Head of caudate nucleus (tissue), 42 donors: ENCODE data around the gene ACAA1.

ENCODE experiments used
- DNase-seq, 42 donors: peaks; one replicate each; pipeline versions ENCODE4 v3.0.0 to v3.0.0-alpha.2; 2020 to 2021; ENCODE audit warnings: mixed read lengths in 7 of 42
- intact Hi-C: fragments of 100-400 bp; cut with DNase I; formaldehyde crosslinking; loops from one replicate; pipeline ENCODE4 v1.15.0; 2022

The ACAA1 gene

DNA sequence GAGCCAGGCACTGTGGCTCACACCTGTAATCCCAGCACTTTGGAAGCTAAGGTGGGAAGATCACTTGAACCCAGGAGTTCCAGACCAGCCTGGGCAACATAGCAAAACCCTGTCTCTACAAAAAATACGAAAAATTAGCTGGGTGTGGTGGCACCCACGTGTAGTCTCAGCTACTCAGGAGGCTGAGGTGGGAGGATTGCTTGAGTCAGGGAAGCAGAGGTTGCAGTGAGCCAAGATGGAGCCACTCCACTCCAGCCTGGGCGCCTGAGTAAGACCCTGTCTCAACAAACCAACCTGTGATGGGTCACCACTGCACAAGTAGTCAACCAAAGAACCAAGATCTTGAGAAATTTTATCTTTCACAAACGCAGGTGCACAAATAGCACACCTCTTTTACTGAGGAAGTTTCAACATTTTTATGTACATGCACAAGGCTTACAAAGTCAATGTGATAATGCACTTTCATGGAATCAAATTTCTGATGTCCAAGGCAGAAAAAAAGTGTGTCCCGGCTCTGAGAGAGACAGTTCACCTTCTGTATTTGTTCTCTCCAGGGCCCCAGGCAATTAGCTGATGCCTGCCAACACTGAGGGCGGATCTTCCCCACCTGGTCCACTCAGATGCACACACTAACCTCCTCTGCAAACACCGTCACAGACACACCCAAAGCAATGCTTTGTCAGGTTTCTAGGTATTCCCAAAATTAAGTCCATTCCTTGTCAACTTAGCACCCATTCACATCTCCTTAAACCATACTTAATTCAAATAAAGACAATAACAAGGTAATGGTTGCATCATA is 12.4 kb downstream of the ACAA1 start:
- intact Hi-C loops, result no loop called here

GRCh38 chr3:38122712-38123290 is 14.1 kb downstream of the ACAA1 start:
- peak in 8 of 42 donors; percentile 7 to 31 (median 17) for DNase-seq
- intact Hi-C loops, result no loop called here

More for the DNA sequence above, 12.4 kb downstream of the ACAA1 start:
- peak in 7 of 42 donors; percentile 4 to 23 (median 13) for DNase-seq

DNA sequence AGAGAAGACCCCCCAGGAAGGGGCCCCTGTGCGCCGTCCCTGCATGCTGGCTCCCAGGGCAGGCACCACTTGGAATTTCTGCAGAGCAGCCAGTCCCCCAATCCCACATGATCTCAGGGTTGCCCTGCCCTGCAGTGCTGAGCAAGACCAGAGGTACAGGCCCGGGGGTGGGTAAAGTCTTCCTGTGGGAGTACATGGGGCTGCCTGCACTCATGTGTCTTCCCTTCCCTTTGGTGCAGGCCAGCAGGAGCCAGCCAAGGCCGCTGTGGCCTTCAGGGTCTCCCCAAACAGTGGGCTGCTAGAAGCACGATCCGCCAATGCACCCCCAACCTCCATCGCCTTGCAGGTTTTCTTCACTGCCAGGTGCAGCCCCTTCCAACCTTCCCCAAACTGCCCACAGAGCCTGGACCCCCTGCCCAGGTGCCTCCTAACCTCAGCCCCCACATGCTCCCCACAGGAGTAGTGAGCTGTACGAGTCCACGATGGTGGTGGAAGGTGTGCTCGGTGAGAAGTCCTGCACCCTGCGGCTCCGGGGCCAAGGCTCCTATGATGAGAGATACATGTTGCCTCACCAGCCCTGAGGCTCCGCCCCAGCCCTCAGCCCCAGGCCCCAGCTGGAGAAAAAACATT is 15.0 kb downstream of the ACAA1 start:
- intact Hi-C loops, result no loop called here
- peak in 9 of 42 donors; percentile 3 to 42 (median 24) for DNase-seq

DNA sequence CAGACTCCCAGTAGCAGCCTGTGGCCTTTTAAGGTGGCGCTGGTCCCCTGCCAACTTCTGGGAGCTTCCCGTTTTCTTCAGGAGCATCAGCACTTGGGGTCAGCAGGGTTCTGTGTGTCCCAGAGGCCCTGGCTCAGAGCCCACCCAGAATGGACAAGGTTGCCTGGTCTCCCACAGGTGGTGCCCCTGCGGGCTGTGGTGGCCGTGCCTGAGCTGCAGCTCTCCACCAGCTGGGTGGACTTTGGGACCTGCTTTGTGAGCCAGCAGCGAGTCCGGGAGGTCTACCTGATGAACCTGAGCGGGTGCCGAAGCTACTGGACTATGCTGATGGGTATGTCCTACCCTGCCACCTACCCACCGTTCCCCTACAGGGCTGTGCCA is 15.5 kb downstream of the ACAA1 start:
- peak in 7 of 42 donors; percentile 8 to 43 (median 28) for DNase-seq
- intact Hi-C loops, result no loop called here

DNA sequence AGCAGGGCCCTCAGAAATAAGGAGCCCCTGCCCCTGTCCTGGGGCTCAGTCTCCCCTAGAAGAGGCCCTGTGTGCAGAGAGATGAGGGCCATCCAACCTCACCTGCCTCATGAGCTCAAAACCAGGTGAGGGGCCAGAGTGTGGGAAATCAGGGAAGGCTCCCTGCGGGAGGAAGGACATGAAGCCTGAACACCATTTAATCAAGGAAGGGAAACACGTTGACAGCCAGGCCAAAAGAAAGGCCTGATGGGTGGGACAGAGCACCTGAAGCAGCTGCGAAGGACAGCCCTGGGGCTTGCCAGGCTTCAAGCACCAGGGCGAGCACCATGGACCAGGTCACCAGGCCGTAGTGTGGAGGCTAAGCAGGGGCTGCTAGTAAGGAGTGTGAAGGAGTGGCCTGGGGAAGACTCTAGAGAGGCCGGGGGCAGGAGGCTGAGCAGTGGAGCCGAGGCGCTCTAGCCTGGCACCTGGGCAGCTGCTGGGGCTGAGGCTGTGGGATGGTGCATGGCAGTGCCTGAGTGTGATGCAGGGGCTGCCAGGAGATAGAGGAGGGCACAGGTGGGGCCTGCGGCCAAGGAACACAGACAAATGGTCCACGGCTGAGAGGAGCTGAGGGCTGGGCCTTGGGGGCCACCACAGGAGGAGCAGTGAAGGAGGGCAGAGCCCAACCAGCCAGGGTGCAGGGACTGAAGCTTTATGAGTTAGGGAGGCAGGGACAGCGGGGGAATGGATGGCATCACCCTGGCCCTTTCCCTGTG is 16.1 kb downstream of the ACAA1 start:
- peak in 5 of 42 donors; percentile 16 to 40 (median 22) for DNase-seq
- intact Hi-C loops, result no loop called here

DNA sequence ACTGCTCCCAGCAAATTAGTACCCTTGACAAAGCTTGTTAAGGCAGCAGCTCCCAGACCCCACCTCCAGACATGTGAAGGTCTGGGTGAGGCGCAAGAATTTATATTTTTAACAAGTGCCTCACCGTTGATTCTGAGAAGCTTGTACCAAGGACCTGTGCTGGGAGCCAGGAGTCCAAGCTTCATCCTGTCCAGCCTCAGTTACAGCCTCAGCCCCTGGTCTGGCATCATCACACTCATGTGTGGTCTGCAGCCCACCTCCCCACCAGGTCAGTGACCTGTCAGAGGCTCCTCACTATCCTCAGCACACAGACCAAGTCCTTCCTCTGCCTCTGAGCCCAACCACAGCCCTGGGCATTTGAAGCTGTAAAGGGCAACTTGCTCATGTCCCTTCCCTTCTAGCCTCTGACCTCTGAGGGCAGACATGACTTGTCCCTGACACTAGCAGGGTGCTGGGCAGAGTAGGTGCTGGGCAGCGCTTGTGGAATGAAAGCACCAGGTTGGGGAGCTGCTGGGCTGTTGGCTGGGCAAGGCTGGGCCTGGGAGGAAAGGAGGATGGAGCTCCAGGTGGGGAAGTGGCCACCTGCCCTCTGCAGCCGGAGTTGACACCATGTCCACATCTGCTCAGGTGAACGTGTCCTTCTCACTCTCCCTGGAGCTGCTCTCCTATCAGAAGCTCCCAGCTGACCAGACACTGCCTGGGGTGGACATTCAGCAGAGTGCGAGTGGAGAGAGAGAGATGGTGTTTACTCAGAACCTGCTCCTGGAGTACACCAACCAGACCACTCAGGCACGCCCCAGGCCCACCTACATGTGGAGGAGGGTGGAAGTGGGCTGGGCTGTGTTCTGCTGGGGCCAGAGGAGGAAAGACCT is 16.9 kb downstream of the ACAA1 start:
- intact Hi-C loops, result no loop called here
- DNase-seq, result peak in 5 of 42 donors; percentile 22 to 32 (median 27)

GRCh38 chr3:38119248-38119544 is 17.7 kb downstream of the ACAA1 start:
- intact Hi-C loops, result no loop called here
- peak in 2 of 42 donors; percentile 16 to 22 for DNase-seq

DNA sequence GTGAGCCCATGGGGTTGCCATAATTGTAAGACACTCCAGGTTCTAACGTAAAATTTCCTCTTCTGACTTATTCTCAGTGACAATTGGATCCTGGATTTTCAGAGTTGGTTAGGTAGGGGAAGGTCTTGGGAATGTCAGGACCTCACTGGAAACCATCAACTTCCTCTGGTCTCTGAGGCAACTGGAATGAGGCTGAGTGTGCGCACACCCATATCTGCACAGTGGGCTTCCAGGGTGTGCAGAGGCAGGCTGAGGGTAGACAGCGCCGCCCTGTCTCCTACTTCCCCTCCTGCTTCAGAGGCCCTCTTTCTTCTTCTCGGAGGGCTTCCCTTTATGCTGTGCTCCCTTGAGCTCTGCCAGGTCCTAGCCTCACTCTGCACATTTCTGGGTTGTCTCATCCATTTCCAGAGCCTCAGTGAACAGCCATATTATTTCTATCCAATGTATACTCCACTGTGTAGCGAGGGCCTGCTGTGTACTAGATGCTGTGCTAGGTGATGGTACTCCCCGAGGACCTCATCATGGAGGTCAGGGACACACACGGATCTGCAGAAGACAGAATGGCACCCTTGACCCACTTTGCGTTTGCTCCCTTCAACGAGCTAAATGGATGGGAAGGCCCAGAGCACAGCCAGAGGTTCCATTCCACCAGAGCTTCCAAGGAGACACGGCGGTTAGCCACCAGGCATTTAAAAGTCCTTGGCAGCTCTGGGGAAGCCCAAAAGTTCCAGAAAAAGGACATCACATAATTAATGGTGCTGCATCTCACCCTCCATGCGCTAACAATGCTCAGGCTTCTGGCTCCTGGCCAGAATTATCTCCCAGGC is 18.3 kb downstream of the ACAA1 start:
- DNase-seq, result peak in 2 of 42 donors; percentile 9 to 19
- intact Hi-C loops, result no loop called here

- DNase-seq, result peak; percentile 29 to 82 (median 63)
- intact Hi-C loops, result no loop called here
These were observed 19.0 kb downstream of the ACAA1 start for GRCh38 chr3:38117748-38118420.

DNA sequence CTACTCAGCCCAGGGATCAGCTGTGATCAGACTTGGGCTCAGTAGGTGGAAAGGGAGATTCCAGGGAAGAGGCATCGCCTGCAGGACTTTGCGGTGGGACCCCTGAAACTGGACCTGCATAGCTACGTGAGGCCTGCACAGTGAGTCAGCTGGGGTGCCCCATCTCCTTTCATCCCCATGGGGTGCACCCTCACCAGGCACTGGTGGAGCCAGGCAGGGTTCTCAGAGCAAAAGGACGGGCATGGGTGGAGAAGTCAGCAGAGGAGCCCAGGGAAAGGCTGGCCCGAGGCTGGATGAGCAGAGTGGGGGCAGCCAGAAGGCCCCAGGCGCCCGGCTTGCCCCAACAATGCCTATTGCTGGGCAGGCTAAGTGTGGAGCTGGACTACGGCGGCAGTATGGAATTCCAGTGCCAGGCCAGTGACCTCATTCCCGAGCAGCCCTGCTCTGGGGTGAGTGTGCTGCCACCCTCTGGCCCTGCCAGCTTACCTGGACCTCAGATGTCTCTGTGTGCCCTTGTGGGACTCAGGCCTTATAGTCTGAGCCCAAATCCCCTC is 19.7 kb downstream of the ACAA1 start:
- intact Hi-C loops, result no loop called here
- DNase-seq, result peak in 6 of 42 donors; percentile 9 to 46 (median 24)

GRCh38 chr3:38116471-38117162 is 20.3 kb downstream of the ACAA1 start:
- intact Hi-C loops, result no loop called here
- peak in 4 of 42 donors; percentile 7 to 30 (median 24) for DNase-seq

DNA sequence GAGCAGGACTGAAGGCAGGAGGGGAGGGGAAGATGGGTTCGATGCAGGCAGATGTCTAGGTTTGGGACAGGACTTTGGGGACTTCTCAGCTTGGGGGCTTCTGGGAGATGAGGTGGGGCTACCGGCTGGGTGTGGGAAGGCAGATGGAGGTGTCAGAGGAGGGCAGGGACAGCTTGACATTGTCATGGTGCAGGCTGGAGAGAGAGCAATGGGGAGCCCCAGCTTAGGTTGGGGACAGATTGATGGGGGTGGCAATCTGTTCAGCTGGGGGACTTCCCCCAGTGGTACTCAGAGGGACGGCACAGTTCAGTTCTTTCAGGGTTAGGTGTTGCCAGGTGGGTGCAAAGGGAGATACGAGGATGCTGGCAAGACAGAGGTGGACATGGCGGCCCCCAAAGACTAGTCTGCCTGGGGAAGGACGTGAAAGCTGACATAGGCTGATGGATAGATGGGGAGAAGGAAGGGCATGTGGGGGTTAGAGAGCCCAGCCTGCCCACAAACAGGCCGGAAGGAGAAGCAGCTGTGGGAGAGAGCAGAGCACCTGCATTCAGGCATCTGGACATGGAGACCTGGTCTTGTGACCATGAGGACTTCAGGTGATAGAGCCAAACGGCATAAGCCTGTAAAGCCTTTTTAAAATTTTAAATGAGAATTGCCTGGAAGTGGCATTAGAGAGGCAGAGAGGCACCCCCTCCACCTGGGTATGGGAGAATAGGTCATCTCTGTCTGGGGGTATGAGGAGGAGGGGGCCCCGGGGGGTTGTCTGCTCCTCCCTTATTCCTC is 21.1 kb downstream of the ACAA1 start:
- DNase-seq, result peak in 6 of 42 donors; percentile 5 to 31 (median 16)
- intact Hi-C loops, result no loop called here

- peak in 6 of 42 donors; percentile 7 to 23 (median 14) for DNase-seq
- intact Hi-C loops, result no loop called here
These were observed 21.9 kb downstream of the ACAA1 start for GRCh38 chr3:38114875-38115644.

- intact Hi-C loops, result no loop called here
- DNase-seq, result peak in 5 of 42 donors; percentile 16 to 36 (median 26)
These were observed 22.7 kb downstream of the ACAA1 start for GRCh38 chr3:38114052-38114874.
